ENCODE results near the gene CCSER1.

GRCh38 chr4:90183254-90183653, 56.1 kb downstream of the CCSER1 start:
- no peak for TF ChIP-seq CTCF (conservative IDR thresholded peaks at IDR 0.05; ENCODE audit: low read length)
- no peak for TF ChIP-seq EZH2phosphoT487 (IDR thresholded peaks at IDR 0.05; ENCODE audit: borderline replicate concordance, low read depth, low read length)
